ENCODE results near the gene GGT5.
"Not testable (repeated sequence)": the region's sequence is repeated elsewhere in the genome, so short reads cannot be mapped to it uniquely, and the experiment has no call there.

GGT5 gene

GRCh38 chr22:24205438-24206195 lies 39.3 kb downstream of the GGT5 start:
- no peak for DNase-seq (ENCODE audit: low read depth, low spot score)

GRCh38 chr22:24203856-24204255 lies 41.0 kb downstream of the GGT5 start:
- not testable (repeated sequence) for DNase-seq (ENCODE audit: low read depth, low spot score)

GRCh38 chr22:24201681-24202614 lies 42.9 kb downstream of the GGT5 start:
- DNase-seq (ENCODE audit: low read depth, low spot score) = no peak

GRCh38 chr22:24200619-24201212 lies 44.2 kb downstream of the GGT5 start:
- no peak for DNase-seq (ENCODE audit: low read depth, low spot score)

- DNase-seq (ENCODE audit: low read depth, low spot score) = no peak
These were observed 46.2 kb downstream of the GGT5 start for GRCh38 chr22:24198682-24199052.

- no peak for DNase-seq (ENCODE audit: low read depth, low spot score)
These were observed 53.0 kb downstream of the GGT5 start for GRCh38 chr22:24191893-24192292.

GRCh38 chr22:24191381-24191841 lies 53.5 kb downstream of the GGT5 start:
- DNase-seq (ENCODE audit: low read depth, low spot score) = no peak

GRCh38 chr22:24190596-24191208 lies 54.2 kb downstream of the GGT5 start:
- no peak for DNase-seq (ENCODE audit: low read depth, low spot score)

GRCh38 chr22:24190159-24190540 lies 54.7 kb downstream of the GGT5 start:
- DNase-seq (ENCODE audit: low read depth, low spot score) = no peak

- no peak for DNase-seq (ENCODE audit: low read depth, low spot score)
These were observed 55.4 kb downstream of the GGT5 start for GRCh38 chr22:24189249-24190158.

GRCh38 chr22:24188705-24189248 lies 56.1 kb downstream of the GGT5 start:
- no peak for DNase-seq (ENCODE audit: low read depth, low spot score)

GRCh38 chr22:24187731-24188644 lies 56.9 kb downstream of the GGT5 start:
- DNase-seq (ENCODE audit: low read depth, low spot score) = no peak

- DNase-seq (ENCODE audit: low read depth, low spot score) = no peak
These were observed 57.8 kb downstream of the GGT5 start for GRCh38 chr22:24186892-24187670.

- no peak for DNase-seq (ENCODE audit: low read depth, low spot score)
These were observed 58.5 kb downstream of the GGT5 start for GRCh38 chr22:24186352-24186740.

- no peak for DNase-seq (ENCODE audit: low read depth, low spot score)
These were observed 59.2 kb downstream of the GGT5 start for GRCh38 chr22:24185501-24186351.

- DNase-seq (ENCODE audit: low read depth, low spot score) = no peak
These were observed 59.8 kb downstream of the GGT5 start for GRCh38 chr22:24185001-24185500.

GRCh38 chr22:24184057-24184798 lies 60.7 kb downstream of the GGT5 start:
- no peak for DNase-seq (ENCODE audit: low read depth, low spot score)

Measured in brain pericyte (primary cell).